AG04449 (cell line): ENCODE measurements around the gene LRBA.
"Not testable (repeated sequence)": the region's sequence is repeated elsewhere in the genome, so short reads cannot be mapped to it uniquely, and the experiment has no call there.

Source experiments
- CTCF ChIA-PET: fragments of 350-600 bp; formaldehyde crosslinking; extraction: SDS; loops from one replicate; lab custom pipeline; 2021; ENCODE audit warnings: antibody characterized with exemption; lab: Yijun Ruan, JAX
- POLR2A ChIA-PET: fragments of 400-600, 350-600 bp; formaldehyde crosslinking; extraction: SDS; loops from one replicate; lab custom pipeline; 2020; ENCODE audit warnings: antibody characterized with exemption, inconsistent platforms; lab: Yijun Ruan, JAX
- DNase-seq: peaks from one replicate; pipeline ENCODE4 v3.0.0-alpha.2; 2010; ENCODE audit warnings: low read depth, low spot score
- H3K4me3 ChIP-seq: 2 replicates; pipeline ENCODE4 v1.5.1; 2011; ENCODE audit warnings: low read depth, mild to moderate bottlenecking, control low read depth, low read length
- TF ChIP-seq, protein P1 (sequence below): IDR thresholded peaks from one replicate; pipeline ENCODE4 v1.5.1; 2011; ENCODE audit warnings: mild to moderate bottlenecking, moderate library complexity, low read length, control low read depth, inconsistent platforms; ENCODE audit not compliant: insufficient read depth; ENCODE audit errors: missing control alignments

LRBA gene

GRCh38 chr4:150395872-150396271 is 619.2 kb downstream of the LRBA start:
- no peak for DNase-seq
- ChIA-PET CTCF (no interaction called here), POLR2A (no interaction called here)
- TF ChIP-seq, protein P1, sequence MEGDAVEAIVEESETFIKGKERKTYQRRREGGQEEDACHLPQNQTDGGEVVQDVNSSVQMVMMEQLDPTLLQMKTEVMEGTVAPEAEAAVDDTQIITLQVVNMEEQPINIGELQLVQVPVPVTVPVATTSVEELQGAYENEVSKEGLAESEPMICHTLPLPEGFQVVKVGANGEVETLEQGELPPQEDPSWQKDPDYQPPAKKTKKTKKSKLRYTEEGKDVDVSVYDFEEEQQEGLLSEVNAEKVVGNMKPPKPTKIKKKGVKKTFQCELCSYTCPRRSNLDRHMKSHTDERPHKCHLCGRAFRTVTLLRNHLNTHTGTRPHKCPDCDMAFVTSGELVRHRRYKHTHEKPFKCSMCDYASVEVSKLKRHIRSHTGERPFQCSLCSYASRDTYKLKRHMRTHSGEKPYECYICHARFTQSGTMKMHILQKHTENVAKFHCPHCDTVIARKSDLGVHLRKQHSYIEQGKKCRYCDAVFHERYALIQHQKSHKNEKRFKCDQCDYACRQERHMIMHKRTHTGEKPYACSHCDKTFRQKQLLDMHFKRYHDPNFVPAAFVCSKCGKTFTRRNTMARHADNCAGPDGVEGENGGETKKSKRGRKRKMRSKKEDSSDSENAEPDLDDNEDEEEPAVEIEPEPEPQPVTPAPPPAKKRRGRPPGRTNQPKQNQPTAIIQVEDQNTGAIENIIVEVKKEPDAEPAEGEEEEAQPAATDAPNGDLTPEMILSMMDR = no peak
- H3K4me3 ChIP-seq = no peak overlapping the region

DNA sequence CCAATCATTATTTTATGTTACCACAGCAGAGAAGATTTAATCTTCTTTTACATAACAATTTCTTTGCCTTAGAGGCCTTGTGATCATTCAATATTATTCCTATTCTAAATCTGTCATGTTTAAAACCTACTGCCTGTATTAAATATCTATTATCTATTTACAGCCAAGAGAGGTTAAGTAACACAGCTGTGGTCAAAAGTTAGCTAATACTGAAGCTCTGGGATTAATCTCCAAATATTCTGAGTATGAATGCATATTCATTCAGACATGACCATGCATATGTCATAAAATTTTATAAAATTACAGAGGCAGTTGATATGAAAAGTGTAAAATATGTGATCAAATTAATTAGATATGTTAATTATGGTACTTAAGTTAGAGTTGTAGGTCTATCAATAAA is 621.0 kb downstream of the LRBA start:
- DNase-seq = no peak
- ChIA-PET CTCF (no interaction called here), POLR2A (no interaction called here)
- TF ChIP-seq, protein P1 = no peak
- no peak overlapping the region for H3K4me3 ChIP-seq

DNA sequence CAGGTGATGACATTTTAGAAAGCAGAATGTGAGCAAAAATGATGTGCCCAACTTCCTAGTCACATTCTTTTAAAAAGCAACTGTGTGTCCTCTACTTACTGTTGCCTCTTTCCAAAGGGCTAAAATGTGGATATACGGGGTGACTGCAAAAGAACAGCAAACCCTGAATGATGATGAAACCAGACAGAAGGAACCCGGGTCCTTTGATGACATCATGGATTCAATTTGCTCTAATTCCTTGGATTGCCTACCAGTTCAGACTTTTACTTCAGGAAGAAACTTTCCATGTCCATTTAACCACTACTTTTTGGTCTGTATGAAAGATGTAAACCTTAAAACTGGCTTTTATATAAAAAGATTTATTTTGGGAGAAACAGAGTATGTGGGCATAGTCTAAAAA is 624.0 kb downstream of the LRBA start:
- ChIA-PET POLR2A (no interaction called here), CTCF (no interaction called here)
- TF ChIP-seq, protein P1 = no peak

GRCh38 chr4:150390531-150390910 is 624.6 kb downstream of the LRBA start:
- CTCF ChIA-PET = no interaction called here
- POLR2A ChIA-PET = no interaction called here

More for the DNA sequence above, 624.0 kb downstream of the LRBA start:
- DNase-seq = no peak
- no peak overlapping the region for H3K4me3 ChIP-seq

GRCh38 chr4:150389896-150390530 is 625.1 kb downstream of the LRBA start:
- POLR2A ChIA-PET = no interaction called here
- CTCF ChIA-PET = no interaction called here
- no peak overlapping the region for H3K4me3 ChIP-seq
- TF ChIP-seq, protein P1 = no peak
- no peak for DNase-seq

More at GRCh38 chr4:150390531-150390910, 624.6 kb downstream of the LRBA start:
- no peak for DNase-seq
- no peak overlapping the region for H3K4me3 ChIP-seq
- TF ChIP-seq, protein P1 = no peak

- CTCF ChIA-PET = no interaction called here
- POLR2A ChIA-PET = no interaction called here
- TF ChIP-seq, protein P1 = no peak
- DNase-seq = no peak
- no peak overlapping the region for H3K4me3 ChIP-seq
Measured at GRCh38 chr4:150387981-150388380, 627.1 kb downstream of the LRBA start.

- CTCF ChIA-PET = interaction anchor here (1.7 kb wide), 1 partner anchor 17 kb away, joined by 3 read pairs; no protein-coding TSS in a partner anchor
- H3K4me3 ChIP-seq, POLR2A ChIA-PET, DNase-seq: not testable (repeated sequence)
Measured at GRCh38 chr4:150386415-150386814, 628.7 kb downstream of the LRBA start.
